GM21576 (cell line): ENCODE measurements around the gene AXL.
"Not testable (repeated sequence)": the region's sequence is repeated elsewhere in the genome, so short reads cannot be mapped to it uniquely, and the experiment has no call there.

Source experiments
- ATAC-seq: cut with Tn5 transposase; IDR thresholded peaks from one replicate; pipeline ENCODE4 v1.9.1; 2021; ENCODE audit warnings: mild to moderate bottlenecking, moderate library complexity; ENCODE audit not compliant: unreplicated experiment

The AXL gene

GRCh38 chr19:41206456-41206855 lies 12.6 kb upstream of the AXL start:
- no peak for ATAC-seq

GRCh38 chr19:41206926-41207750 lies 11.9 kb upstream of the AXL start:
- ATAC-seq, result no peak

- ATAC-seq, result no peak
Measured at GRCh38 chr19:41214161-41214560, 4.9 kb upstream of the AXL start.

GRCh38 chr19:41217741-41218140 lies 1.3 kb upstream of the AXL start:
- no peak for ATAC-seq

GRCh38 chr19:41218249-41218614 lies 791 bp upstream of the AXL start:
- no peak for ATAC-seq

GRCh38 chr19:41219924-41220567 lies 1.0 kb downstream of the AXL start:
- ATAC-seq, result no peak

GRCh38 chr19:41220811-41221210 lies 1.8 kb downstream of the AXL start:
- ATAC-seq, result no peak

GRCh38 chr19:41221514-41222205 lies 2.6 kb downstream of the AXL start:
- ATAC-seq, result no peak

- ATAC-seq, result no peak
Measured at GRCh38 chr19:41222240-41222639, 3.2 kb downstream of the AXL start.

GRCh38 chr19:41223431-41224234 lies 4.6 kb downstream of the AXL start:
- ATAC-seq, result no peak

- no peak for ATAC-seq
Measured at GRCh38 chr19:41224632-41225031, 5.6 kb downstream of the AXL start.

GRCh38 chr19:41225238-41226052 lies 6.4 kb downstream of the AXL start:
- ATAC-seq, result no peak

GRCh38 chr19:41226053-41226873 lies 7.2 kb downstream of the AXL start:
- ATAC-seq, result no peak

GRCh38 chr19:41226874-41227390 lies 7.9 kb downstream of the AXL start:
- no peak for ATAC-seq

GRCh38 chr19:41228486-41228885 lies 9.5 kb downstream of the AXL start:
- no peak for ATAC-seq

- not testable (repeated sequence) for ATAC-seq
Measured at GRCh38 chr19:41229338-41229737, 10.3 kb downstream of the AXL start.

GRCh38 chr19:41230067-41230857 lies 11.2 kb downstream of the AXL start:
- ATAC-seq, result no peak

GRCh38 chr19:41232686-41233085 lies 13.7 kb downstream of the AXL start:
- no peak for ATAC-seq
